GM19328 (cell line): Measurements from ENCODE around the gene GALNT2.

Source experiments
- ATAC-seq: cut with Tn5 transposase; IDR thresholded peaks from one replicate; pipeline ENCODE4 v1.9.1; 2021; ENCODE audit warnings: mild to moderate bottlenecking, moderate library complexity; ENCODE audit not compliant: unreplicated experiment

The GALNT2 gene

DNA sequence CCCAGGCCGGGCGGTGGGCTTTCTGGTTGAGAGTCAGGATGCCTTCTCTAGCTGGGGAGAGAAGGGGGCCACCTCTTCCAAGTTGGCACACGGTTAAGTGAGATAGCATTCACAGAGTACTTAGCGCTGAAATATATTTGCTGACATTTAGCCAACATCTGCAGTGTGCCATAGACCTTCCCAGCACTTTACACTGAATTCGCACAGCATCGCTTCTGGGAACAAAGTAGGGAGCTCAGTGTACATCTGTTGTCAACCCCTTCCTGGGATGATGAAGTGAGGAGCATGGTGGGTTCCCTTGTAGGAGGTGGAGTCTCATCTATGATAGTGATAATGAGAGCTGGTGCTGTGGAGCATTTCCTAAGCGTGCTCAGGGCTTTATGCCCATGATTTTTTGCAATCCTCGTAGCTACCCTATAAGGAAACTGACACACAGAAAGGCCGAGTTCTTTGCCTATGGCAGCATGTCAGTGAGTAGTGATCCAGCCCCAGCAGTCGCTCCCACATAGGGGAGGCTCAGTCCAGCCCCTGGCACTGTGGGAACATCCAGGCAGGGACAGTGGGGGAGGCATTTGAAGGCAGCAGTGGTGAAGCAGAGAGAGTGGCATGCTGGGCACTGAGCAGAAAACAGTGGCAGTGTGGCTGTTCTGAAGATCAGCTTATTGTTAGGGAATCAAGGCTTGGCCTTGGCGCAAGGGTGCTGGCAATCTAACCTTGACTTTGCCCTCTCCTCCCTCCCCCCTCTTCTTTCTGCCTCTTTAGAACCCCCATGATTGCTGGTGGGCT lies 182.8 kb downstream of the GALNT2 start:
- ATAC-seq, result no peak

DNA sequence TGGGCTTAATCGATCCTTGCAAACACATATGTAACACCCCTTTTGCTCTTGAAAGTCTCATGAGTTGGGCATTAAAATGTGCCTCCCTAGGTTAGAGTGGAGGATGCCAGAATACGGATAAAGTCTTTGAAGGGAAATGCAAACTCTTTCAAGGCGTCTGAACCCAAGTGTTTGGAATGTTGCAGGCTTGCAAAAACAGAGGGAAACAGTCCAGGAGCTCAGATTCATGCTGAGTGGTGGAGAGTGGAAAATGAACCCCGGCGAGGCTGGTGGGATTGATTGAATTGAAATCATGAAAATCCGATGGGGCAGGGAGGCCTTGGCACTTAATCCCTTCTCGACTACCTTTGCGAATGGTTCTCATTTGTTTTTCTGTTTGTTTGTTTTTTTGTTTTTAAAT lies 183.6 kb downstream of the GALNT2 start:
- ATAC-seq, result no peak

DNA sequence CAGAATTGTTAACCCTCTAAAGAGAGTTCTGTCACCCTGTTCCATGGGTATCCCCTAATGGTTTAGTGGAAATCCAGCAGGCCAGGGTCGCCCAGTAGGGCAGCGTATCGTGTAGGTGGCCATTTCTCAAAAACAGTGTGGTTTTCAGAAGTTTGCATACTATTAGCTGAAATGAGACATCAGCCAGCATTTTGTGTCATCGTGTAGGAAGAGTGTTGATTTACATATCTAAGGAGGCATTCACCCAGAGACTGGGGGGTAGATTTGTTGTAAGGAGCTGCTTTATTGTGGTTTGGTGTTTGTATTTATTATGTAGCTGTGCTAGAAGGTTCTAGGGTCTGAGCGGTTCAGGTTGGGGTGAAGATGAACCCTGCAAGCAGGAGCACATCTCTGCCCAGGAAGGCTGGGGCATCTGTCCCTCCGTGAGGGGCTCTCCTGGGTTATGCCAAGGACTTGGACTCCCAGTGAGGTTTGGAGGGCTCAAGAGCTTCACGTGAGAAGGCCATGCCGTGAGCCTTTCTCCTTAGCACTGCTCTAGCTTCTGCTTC lies 184.7 kb downstream of the GALNT2 start:
- peak; percentile 74 for ATAC-seq

DNA sequence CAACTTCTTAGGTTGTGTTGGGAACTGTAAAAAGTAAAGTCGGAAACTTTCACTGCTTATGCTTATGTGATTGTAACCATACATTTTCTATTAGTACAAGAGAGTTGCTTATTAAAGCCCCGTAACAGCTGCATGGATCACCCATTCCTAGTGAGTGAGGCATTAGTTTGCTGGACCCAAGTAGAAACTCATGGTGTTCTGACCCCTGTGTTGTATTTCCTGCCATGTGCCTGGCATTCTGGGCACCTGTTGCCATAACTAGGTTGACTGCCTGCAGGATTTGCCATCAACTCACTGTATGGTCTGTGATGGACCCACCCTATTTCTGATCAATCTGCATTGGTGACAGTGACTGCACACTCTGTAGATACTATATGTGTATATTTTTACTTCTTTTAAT lies 186.1 kb downstream of the GALNT2 start:
- ATAC-seq, result no peak

DNA sequence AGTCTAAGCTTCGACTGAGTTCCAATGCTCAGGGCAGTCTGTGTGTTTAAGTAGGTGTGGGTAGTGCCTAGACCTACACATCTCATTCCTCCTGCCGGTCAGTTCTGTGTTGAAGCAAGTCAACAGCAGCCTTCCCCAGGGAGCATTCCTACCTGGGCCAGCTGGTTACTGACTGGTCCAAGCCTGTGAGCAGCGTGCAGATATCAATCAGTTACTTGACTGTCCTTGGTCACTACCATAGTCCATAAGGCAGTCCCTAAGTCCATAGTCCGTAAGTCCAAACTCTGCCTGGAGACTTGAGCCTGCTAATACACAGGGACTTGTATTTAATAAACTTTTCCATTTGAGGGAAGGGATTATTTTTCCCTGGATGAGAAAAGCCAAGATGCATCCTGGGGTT lies 187.2 kb downstream of the GALNT2 start:
- no peak for ATAC-seq

DNA sequence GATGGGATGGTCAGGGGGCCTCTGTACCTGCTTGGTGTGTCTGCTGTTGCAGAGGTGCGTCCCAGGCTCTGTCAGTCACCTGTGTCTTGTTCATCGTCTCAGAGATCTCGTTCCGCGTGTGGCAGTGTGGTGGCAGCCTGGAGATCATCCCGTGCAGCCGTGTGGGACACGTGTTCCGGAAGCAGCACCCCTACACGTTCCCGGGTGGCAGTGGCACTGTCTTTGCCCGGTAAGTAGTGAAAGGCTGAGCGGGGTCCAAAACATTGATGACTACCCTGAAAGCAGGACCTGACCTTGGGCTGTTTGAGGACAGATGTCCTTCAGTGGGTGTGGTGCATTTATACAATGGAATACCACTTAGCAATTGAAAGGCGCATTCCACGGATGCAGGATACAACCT lies 188.1 kb downstream of the GALNT2 start:
- ATAC-seq, result no peak

DNA sequence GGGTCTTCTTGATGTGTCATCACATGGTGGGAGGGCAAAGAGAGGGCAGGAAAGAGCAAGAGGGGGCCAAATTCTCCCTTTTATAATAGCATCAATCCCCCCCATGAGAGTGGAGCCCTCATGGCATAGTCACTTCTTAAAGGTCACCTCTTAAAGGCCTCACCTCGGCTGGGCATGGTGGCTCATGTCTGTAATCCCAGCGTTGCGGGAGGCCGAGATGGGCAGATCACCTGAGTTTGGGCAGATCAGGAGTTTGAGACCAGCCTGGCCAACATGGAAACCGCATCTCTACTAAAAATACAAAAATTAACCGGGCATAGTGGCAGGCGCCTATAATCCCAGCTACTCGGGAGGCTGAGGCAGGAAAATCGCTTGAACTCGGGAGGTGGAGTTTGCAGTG lies 189.0 kb downstream of the GALNT2 start:
- ATAC-seq, result no peak

DNA sequence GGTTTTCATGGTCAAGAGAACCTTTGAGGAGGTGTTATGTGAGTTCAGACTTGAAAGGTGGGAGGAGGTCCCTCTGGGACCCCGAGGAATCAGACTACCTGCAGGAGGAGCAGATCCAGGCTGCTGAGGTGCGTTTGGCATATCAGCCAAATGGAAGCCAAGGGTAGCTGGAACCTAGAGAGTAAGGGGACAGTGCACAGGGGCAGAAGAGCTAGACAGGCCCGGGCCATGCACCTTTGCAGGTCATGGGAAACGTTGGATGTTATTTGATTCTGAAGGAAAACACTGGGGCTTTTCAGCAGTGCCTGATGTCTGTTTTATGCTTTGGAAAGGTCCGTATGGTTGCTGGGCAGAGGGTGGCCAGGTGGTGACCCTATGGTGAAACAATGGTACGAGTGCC lies 189.9 kb downstream of the GALNT2 start:
- no peak for ATAC-seq

DNA sequence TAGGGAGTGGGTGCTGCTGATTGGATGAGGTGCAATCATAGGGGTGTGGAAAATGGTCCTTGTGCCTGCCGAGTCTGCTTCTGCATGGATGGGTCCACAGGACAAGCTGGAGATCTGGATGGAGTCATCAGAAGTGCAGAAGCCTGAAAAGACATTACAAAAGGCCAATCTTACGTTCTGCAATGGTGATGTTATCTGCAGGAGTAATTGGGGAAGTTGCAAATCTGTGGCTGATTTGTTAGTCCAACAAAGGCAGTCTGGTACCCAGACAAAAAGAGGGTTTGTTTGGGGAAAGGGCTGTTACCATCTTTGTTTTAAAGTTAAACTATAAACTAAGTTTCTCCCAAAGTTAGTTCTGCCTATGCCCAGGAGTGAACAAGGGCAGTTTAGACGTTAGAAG lies 192.6 kb downstream of the GALNT2 start:
- no peak for ATAC-seq

DNA sequence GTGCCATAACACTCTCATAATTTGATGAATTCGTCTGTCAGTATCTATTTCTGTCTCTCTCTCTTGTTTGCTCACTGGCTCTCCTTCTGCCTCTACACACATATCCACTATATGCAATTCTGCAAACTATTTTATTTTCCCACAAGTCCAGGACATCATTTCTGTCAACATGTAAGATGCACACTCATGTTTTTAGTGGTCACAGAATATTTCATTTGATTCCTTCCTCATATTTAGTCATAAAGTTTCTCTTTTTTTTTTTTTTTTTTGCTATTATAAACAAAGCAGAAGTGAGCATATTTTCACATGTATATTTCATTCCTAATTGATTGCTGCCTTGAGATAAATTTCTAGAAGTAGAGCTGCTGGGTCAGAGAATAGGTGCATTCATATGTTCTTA lies 193.8 kb downstream of the GALNT2 start:
- no peak for ATAC-seq

DNA sequence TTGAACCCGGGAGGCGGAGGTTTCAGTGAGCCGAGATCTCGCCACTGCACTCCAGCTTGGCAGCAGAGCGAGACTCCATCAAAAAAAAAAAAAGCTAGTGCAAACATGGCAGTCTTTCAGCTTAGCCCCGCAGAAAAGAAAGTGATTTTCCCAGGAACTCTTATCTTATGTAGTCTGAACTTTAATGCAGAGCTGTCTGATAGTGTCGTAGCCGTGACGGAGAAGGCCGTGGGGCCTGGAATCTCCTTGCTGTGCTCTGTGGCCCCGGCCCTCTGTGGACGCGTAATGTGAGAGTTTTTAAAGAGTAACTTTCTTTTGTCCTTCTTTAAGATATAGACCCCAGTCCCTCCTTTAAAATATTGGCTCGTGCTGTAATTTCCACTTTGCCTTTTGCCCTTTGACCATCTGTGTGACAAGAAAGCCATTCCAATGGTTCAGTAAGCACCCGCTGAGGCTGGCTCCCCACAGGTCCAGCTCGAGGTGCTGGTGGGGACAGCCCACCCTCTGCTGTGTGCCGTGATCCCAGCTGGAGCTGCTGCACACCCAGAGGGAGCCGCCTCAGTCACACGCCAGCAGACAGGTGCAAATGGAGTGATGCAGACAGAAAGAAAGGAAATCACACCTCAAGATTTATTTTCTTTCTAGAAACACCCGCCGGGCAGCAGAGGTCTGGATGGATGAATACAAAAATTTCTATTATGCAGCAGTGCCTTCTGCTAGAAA lies 195.1 kb downstream of the GALNT2 start:
- no peak for ATAC-seq

DNA sequence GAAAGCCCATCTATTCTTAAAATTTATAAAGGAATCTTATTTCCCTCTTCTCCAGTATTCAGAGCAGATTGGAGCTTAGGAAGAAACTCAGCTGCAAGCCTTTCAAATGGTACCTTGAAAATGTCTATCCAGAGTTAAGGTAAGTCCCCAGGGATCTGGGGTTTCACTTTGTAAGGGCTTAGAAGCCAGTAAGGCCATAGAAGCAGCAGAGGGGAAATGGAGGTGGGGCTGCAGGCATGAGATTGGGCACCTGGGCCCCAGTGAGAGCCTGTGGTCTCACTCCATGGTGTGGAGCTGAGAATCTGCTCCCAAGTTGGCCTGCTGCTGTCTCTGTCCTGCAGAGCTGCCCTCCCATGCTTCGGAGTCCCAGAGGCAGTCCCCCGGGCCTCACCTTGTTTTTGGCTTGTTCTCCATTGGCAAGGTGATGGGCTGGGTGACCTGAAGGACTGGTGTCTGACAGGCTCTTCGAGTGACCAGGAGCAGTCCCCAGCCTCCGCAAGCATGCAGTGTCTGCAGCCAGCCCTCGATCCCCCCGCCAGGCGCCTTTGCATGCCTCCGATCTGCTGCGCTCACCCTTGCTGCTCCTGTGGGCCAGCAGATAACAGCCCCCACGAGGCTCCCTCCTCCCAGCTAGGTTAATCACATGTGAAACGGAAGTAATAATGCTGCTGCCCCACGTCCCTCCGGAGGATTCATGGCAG lies 196.0 kb downstream of the GALNT2 start:
- ATAC-seq, result no peak

DNA sequence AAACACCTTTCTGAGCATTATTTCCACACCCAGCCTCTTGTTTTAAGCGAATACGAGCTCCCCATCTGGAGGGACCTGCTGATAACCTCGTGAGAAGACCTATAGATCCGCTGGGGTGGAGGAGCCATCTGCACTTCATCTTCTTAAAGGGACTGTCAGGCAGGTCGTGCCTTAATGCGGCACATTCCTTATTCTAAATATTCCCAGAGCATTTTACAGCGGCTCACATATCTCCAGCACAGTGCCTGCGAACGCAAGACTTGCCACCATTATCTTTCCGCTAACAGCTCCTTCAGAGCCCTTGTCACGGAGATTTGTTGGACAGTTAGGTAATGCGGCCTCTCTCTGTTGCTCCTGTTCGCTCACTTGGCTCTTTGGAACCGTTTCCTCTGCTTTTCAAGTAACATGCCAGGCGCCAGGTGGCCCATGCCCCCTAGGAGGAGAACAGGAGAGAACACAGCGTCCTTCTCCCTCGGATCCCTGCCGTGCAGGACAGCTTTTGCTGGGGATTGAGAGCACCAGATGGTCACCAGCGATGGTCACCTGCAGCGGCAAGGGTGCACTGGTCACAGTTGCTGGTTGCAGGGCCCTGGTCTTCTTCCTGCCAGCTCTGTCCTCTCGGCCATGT lies 196.6 kb downstream of the GALNT2 start:
- no peak for ATAC-seq

DNA sequence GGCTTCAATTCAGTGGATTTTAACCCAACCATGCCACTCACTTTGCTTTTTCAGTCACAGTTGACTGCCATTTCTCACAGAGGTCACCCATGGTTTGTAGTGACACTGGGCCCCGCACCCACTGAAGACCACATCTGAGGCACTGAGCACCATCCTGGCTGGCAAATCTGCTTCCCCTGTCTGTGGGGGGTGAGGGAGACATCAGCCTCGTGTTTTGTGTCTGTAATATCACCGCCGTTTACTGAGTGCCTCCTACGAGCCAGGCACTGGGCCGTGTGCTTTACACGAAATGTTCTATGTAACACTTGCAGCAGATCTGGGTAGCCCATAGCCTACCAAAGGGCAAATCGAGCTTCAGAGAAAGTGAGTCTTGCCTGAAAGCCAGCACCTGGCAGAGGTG lies 197.3 kb downstream of the GALNT2 start:
- ATAC-seq, result no peak

DNA sequence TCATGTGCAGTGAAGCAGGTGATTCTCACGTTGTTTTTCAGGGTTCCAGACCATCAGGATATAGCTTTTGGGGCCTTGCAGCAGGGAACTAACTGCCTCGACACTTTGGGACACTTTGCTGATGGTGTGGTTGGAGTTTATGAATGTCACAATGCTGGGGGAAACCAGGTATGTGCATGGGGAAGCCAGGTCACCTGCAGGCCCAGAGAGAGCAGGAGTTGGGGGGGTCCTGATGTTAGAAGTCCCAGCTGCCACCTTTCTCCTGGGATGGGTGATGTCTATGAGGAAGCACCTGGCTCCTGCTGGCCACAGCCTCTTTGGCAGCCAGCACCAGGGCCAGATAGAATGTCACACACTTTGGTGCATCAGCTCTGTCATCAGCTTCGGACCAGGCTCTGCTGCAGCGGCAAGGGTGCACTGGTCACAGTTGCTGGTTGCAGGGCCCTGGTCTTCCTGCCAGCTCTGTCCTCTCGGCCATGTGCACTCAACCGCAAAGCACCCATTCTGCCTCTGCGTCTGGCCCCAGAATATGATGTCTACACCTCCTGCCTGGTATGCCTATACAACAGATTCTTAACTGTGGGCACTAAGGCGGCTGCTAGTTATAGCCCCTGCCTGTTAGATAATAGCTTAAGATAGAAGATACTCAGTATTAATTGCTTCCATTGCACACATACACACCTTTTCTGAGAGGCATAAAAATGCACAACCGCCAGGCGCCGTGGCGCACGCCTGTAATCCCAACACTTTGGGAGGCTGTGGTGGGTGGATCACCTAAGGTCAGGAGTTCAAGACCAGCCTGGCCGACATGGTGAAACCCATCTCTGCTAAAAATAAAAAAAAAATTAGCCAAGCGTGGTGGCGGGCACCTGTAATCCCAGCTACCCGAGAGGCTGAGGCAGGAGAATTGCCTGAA lies 198.4 kb downstream of the GALNT2 start:
- no peak for ATAC-seq

DNA sequence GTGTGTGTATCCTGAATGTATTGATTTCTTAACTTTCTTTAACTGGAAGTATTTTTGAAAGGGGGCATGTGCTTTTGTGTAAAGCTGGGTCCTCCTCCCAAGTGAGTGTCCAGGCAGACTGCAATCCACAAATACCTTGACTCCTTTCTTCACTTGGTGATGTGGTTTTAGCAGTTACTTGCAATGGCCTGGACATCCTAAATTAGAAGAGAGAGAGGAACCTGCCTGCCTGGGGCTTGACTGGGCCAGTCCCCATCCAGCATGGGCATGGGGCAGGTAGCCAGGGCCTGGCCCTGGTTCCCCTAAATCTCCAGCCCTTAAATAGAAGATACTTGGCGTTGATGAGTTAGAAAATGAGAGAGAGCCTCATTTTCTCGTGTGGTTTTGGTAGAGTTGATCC lies 199.4 kb downstream of the GALNT2 start:
- ATAC-seq, result no peak

DNA sequence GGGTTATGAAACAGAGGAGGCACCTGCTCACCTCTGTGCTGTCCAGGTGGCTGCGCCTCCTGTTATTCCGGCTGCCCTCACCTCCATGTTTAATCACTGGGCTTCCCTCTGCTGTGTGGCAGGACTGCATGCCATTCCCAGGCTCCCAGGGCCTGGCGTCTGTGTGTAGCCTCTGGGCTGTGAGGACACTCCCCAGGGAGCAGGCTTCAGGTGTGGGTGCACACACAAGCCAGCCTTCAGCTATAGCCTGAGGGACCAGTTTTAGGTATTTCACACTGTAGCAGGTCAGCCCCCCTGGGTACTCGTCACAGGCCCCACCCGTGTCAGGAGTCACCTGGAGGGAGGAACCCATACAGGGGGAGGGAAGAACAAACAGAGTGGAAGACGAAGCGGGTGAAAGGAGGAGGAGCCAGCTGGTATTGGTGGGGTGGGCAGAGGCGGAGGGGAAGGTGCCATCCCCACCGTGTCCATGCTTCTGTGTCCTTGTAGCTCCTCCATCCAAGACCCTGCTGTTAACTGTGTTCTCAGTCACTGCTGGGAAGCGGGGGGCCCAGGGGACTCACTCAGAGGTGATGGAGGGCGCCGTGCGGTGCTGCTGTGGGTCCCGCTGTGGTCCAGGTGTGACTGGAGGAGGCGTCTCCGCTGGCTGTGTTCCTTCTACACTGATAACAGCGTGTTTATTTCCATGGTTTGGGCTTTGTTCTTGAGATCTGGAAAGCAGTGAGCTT lies 200.5 kb downstream of the GALNT2 start:
- no peak for ATAC-seq

DNA sequence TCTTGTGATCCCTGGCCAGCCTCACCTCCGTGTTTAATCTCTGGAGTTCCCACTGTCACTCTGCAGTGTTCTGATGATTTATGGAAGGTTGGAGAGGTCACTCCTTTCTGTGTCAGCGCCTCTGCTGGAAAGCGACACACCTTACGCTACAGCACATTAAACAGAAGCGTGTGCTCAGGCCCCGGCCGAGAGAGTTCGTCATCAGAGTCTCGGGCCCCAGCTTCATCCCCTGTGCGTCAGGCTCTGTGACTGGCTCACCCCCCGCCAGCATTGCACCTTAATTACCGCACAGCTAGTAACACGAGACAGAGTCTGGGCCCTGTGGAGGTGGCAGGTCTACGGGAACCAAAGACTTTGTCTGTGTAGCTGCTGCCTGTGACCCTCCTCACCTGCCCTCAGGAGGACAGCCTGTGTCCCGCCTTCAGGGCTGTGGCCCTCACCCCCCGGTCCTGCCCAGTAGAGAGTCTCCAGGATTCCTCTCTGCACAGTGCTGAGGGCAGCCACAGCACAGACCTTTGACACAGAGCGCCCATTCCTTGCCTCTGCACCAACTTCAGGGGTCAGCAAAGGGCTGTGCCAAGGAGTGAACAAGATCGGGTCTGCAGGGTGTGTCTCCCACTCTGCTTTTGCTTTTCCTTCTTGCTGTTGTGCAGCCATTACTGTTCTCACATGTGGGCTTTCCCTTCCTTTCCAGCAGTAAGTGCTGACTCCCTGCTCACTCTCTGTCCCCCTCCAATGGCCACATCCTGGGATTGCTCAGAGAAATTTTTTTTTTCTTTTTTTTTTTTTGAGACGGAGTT lies 201.5 kb downstream of the GALNT2 start:
- no peak for ATAC-seq

DNA sequence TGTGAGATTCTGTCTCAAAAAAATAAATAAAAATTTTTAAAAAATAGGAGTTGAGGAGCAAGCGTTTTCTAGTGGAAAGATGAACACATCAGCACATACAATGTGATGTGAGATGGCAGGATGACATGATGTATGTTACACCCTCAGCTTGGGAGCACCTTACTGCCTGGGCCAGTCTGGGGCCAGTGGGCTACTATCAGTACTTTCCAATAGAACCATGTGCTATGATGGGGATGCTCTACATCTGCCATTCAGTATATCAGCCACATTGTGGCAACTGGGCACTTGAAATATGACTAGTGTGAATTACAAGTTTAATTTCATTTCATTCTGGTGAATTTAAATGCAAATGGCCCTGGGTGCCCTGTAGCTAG lies 203.1 kb downstream of the GALNT2 start:
- ATAC-seq, result no peak
